HG02571 (cell line): ENCODE results near the gene KCNJ1.

Experiments
- ATAC-seq: cut with Tn5 transposase; IDR thresholded peaks from one replicate; pipeline ENCODE4 v1.9.1; 2021; ENCODE audit warnings: mild to moderate bottlenecking, moderate library complexity; ENCODE audit not compliant: unreplicated experiment

KCNJ1 gene

DNA sequence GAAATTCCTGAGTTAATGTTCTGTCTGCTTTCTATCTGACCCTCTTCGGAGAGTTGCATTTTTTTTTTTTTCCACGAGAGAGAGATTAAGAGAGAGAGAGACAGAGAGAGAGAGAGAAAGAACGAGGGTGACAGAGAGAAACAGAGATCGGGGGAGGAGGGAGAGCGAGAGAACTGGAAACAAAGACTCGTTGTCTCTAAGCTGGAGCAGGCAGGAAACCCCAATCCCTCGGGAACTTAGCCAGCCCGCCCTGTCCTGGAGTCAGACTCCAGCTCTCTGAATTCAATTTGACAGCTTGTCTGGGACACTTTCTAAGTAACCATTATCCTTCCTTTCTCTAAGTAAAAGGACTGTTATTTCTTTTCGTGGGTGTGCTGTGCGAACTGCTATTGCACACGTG is 76.9 kb downstream of the KCNJ1 start:
- ATAC-seq, result no peak

- ATAC-seq, result no peak
Measured at GRCh38 chr11:128789497-128790150, 77.5 kb downstream of the KCNJ1 start.
